Uterus (tissue), 4 donors: ENCODE measurements around the gene AKT2. TPM values are rescaled to one million over a fixed set of nuclear protein-coding genes. Genes with fewer than 3 reads are reported as not detected.

Source experiments
- DNase-seq, 2 donors: peaks; one replicate each; pipeline ENCODE4 v3.0.0-alpha.2; 2019 to 2020
- H3K27ac ChIP-seq, 2 donors: fragments of 200-600 bp; sonication (generic); 1 replicate in 1 of 2; 2 replicates in 1 of 2; pipeline ENCODE4 v1.5.1; 2016 to 2018
- H3K27me3 ChIP-seq, 2 donors: fragments of 200-600 bp; sonication (generic); one replicate each; pipeline ENCODE4 v1.5.1; 2018 to 2019; ENCODE audit warnings: control low read depth in 1 of 2
- H3K36me3 ChIP-seq, 2 donors: fragments of 200-600 bp; sonication (generic); one replicate each; pipeline ENCODE4 v1.5.1; 2019; ENCODE audit warnings: control low read depth in 1 of 2
- H3K4me1 ChIP-seq, 2 donors: fragments of 200-600 bp; sonication (generic); one replicate each; pipeline ENCODE4 v1.5.1; 2018 to 2019; ENCODE audit warnings: control low read depth in 1 of 2
- H3K4me3 ChIP-seq, 2 donors: fragments of 200-600 bp; sonication (generic); 1 replicate in 1 of 2; 2 replicates in 1 of 2; pipeline ENCODE4 v1.5.1; 2018 to 2019; ENCODE audit warnings: mild to moderate bottlenecking in 1 of 2
- H3K9me3 ChIP-seq, 2 donors: fragments of 200-600 bp; sonication (generic); one replicate each; pipeline ENCODE4 v1.5.1; 2019; ENCODE audit warnings: control low read depth in 1 of 2
- CTCF ChIP-seq, 4 experiments: fragments of 200-600 bp in 2 of 4; fragments of 450-650 bp in 2 of 4; sonication (generic) in 2 of 4; IDR thresholded peaks; one replicate each; pipeline ENCODE4 v1.5.1; 2016 to 2019; ENCODE audit warnings: antibody characterized with exemption in 4 of 4, mild to moderate bottlenecking in 2 of 4, moderate library complexity in 1 of 4
- POLR2A ChIP-seq, 2 donors: fragments of 450-650 bp; IDR thresholded peaks; one replicate each; pipeline ENCODE4 v1.6.1; 2016; ENCODE audit warnings: antibody characterized with exemption in 2 of 2, mild to moderate bottlenecking in 1 of 2, moderate library complexity in 1 of 2
- intact Hi-C: fragments of 100-400 bp; cut with DNase I; formaldehyde crosslinking; loops from one replicate; pipeline ENCODE4 v1.15.1; 2023; ENCODE audit warnings: low total_unique reads
- total RNA-seq, 4 donors: library from RNA; depleted of rRNA in 3 of 4; stranded (reverse); fragments of >200 nt in 3 of 4; gene quantifications; one replicate each; pipeline versions ENCODE4 v1.1.0 to v1.2.4, GENCODE V29; 2014 to 2023
- donor health status: DM: yes; HTN: yes; CAD: no.

AKT2 gene
- total RNA-seq, 4 donors from 2014 or later: 32.6 to 177 (median 95.2) TPM

DNA sequence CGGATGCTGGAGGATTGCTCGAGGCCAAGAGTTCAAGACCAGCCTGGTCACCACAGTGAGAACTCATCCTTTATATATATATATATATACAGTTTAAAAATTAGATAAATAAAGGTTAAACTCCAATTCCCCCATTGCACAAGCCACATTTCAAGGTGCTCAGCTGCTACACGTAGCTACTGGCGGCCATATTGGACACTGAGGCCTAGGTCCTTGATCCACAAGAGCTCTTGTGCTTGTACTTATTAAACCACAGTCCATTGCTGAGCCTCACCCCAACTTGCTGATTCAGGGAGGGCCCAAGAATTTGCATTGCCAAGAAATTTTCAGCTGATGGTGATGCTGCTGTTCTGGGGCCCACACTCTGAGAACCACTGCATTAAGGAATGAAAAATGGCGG lies 76.5 kb downstream of the AKT2 start:
- Histone ChIP-seq H3K9me3 (no peaks in the 10 kb centered on the region), H3K36me3 (no peaks in the 10 kb centered on the region)

DNA sequence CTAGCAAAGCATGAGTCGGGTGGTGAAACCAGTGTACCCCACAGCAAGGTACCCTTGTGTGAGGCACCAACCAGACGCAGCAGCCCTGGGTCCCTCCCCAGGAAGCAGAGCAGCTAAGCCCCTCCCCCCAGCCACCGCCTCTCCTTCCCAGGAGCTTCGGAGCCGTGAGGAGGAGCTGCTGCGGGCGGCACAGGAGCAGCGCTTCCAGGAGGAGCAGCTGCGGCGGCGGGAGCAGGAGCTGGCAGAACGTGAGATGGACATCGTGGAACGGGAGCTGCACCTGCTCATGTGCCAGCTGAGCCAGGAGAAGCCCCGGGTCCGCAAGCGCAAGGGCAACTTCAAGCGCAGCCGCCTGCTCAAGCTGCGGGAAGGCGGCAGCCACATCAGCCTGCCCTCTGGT lies 79.4 kb downstream of the AKT2 start:
- Histone ChIP-seq H3K9me3 (no peaks in the 10 kb centered on the region), H3K27ac (no peak overlapping the region), H3K36me3 (no peaks in the 10 kb centered on the region), H3K27me3 (no peaks in the 10 kb centered on the region), H3K4me1 (no peaks in the 10 kb centered on the region), H3K4me3 (no peak overlapping the region)
- no peak for DNase-seq
- TF ChIP-seq CTCF (IDR thresholded peaks at IDR 0.05) (no peak), POLR2A (IDR thresholded peaks at IDR 0.05) (no peak)
- intact Hi-C loops: no loop called here

More for the DNA sequence above, 76.5 kb downstream of the AKT2 start:
- Histone ChIP-seq H3K27me3 (no peaks in the 10 kb centered on the region), H3K4me3 (no peak overlapping the region), H3K27ac (no peak overlapping the region), H3K4me1 (no peaks in the 10 kb centered on the region)
- TF ChIP-seq POLR2A (IDR thresholded peaks at IDR 0.05) (no peak), CTCF (IDR thresholded peaks at IDR 0.05) (no peak)
- no peak for DNase-seq
- intact Hi-C loops: no loop called here

DNA sequence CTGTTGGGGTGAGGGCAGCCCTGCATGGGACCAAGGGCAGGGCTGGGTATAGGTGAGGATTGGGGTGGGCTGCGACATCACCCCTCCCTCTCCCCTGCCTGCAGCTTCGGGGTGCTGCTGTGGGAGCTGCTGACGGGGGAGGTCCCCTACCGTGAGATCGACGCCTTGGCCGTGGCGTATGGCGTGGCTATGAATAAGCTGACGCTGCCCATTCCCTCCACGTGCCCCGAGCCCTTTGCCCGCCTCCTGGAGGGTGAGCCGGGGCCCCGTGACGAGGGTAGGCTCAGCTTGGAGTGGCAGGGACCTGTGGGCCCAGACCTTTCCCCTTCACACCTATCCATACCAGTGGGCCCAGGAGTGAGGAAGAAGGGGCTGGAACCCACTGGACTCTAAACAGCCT lies 80.8 kb downstream of the AKT2 start:
- DNase-seq: no peak
- H3K4me1 ChIP-seq: no peaks in the 10 kb centered on the region
- H3K9me3 ChIP-seq: no peaks in the 10 kb centered on the region
- no peak overlapping the region for H3K4me3 ChIP-seq
- intact Hi-C loops: no loop called here
- no peaks in the 10 kb centered on the region for H3K36me3 ChIP-seq
- H3K27me3 ChIP-seq: no peaks in the 10 kb centered on the region
- no peak overlapping the region for H3K27ac ChIP-seq
- TF ChIP-seq POLR2A (IDR thresholded peaks at IDR 0.05): no peak
- TF ChIP-seq CTCF (IDR thresholded peaks at IDR 0.05): no peak

DNA sequence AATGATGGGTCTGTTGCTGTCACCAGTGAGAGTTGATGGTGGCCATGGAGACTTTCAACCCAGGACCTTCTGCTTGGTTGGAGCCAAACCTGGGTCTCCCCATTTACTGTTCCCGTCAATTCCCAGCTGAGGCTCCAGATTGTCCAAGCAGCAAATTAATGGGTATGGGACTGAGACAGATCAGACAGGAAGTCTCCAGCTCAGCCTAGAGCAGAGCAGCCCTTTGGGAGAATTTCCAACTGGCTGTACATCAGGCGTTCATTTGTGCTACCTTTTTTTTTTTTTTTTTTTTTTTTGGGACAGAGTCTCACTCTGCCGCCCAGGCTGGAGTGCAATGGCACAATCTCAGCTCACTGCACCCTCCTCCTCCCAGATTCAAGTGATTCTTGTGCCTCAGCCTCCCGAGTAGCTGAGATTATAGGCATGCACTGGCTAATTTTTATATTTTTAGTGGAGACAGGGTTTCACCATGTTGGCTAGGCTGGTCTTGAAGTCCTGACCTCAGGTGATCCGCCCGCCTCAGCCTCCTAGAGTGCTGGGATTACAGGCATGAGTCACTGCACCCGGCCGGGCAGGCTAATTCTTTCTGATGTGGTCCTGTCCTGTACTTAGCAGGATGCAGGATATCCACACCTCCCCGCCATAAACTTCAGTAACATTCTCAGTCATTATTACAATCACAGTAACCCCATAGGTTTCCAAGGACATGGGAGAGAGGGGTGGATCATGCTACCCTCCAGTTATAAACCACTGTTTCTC lies 84.6 kb downstream of the AKT2 start:
- no peak overlapping the region for H3K4me3 ChIP-seq
- H3K27ac ChIP-seq: no peak overlapping the region
- TF ChIP-seq POLR2A (IDR thresholded peaks at IDR 0.05) (no peak), CTCF (IDR thresholded peaks at IDR 0.05) (no peak)
- H3K36me3 ChIP-seq: no peaks in the 10 kb centered on the region
- intact Hi-C loops: no loop called here
- H3K4me1 ChIP-seq: no peaks in the 10 kb centered on the region
- H3K27me3 ChIP-seq: no peaks in the 10 kb centered on the region
- DNase-seq: no peak
- H3K9me3 ChIP-seq: no peaks in the 10 kb centered on the region

DNA sequence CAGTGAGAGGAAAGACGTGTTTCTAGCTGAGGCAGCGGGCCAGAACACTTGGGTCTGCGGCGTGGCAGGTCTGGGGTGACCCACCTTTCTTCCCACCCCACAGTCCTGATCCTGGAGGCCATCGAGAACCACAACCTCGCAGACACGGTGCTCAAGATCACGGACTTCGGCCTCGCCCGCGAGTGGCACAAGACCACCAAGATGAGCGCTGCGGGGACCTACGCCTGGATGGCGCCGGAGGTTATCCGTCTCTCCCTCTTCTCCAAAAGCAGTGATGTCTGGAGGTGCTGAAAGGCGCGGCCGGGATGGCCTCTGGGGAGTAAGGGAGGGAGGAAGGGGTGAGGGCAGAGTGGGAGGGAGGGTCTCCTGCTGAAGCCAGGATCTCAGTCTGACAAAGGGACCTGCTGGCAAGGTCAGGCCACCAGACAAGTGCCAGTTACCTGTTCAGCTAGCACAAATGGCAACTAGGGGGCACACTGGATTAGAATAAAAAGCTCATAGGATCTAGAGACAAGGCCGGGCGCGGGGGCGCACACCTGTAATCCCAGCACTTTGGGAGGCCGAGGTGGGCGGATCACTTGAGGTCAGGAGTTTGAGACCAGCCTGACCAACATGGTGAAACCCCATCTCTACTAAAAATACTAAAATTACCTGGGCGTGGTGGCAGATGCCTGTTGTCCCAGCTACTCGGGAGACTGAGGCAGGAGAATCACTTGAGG lies 86.7 kb downstream of the AKT2 start:
- DNase-seq: no peak
- TF ChIP-seq CTCF (IDR thresholded peaks at IDR 0.05): no peak
- TF ChIP-seq POLR2A (IDR thresholded peaks at IDR 0.05): no peak
- Histone ChIP-seq H3K4me1 (no peaks in the 10 kb centered on the region), H3K27ac (no peak overlapping the region), H3K27me3 (no peaks in the 10 kb centered on the region), H3K4me3 (no peak overlapping the region), H3K9me3 (no peaks in the 10 kb centered on the region), H3K36me3 (no peaks in the 10 kb centered on the region)
- intact Hi-C loops: no loop called here
